COR-L47 (cell line): ENCODE data around the gene CDH15.
A peak's percentile ranks its signal among the peaks of the same experiment; 100 is the strongest.
"Not testable (repeated sequence)": the region's sequence is repeated elsewhere in the genome, so short reads cannot be mapped to it uniquely, and the experiment has no call there.

Experiments used
- DNase-seq: peaks from one replicate; lab custom pipeline; 2025; lab: John Stamatoyannopoulos, UW

Gene CDH15

DNA sequence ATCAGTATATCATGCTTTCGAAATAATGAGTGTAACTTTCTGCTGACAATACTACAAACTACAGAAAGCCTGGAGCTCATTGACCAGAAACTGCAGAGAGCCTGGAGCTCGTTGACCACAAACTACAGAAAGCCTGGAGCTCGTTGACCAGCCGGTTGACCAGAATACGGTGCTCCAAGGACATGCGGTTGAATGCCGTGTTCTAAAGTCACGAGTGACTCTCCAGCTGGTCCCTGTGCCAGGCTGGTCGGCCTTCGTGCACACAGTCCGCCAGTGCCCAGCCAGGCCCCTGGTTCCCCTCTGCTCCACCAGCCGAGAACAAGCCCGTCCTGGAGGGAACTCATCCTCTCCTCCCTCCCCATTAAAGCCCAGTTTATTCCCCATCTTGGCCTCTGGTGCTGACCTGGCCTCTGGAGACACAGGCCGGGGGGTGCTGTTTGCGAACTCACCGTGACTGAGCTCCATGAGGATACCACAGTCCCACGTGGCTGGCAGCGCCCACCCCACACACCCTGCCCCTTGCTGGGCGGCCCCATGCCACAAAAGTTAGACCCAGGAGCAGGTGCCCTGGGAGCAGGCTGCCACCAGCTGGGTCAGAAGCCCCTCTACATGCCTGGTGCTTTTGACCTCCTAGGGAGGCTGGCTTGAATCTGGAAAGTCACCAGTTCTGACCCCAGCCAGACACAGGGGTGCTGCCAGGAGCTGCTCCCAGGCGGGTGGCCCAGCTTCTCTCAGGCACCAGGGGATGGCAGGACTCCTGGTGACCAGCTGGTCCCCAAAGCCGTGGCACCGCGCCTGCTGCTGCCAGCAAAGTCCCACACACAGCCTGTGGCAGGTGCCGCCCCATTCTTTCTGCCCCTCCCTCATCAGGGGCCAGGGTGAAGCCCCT is 15.5 kb upstream of the CDH15 start:
- no peak for DNase-seq

- DNase-seq, result no peak
Measured at GRCh38 chr16:89156740-89157645, 14.6 kb upstream of the CDH15 start.

DNA sequence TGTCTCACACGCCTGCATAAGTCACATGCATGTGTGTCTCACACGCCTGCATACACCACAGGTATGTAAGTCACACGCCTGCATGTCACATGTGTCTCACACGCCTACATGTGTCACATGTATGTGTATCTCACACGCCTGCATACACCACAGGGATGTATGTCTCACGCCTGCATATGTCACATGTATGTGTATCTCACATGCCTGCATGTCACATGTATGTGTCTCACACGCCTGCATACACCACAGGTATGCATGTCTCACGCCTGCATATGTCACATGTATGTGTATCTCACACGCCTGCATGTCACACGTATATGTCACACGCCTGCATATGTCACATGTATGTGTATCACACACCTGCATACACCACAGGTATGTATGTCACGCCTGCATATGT is 13.8 kb upstream of the CDH15 start:
- DNase-seq, result no peak

DNA sequence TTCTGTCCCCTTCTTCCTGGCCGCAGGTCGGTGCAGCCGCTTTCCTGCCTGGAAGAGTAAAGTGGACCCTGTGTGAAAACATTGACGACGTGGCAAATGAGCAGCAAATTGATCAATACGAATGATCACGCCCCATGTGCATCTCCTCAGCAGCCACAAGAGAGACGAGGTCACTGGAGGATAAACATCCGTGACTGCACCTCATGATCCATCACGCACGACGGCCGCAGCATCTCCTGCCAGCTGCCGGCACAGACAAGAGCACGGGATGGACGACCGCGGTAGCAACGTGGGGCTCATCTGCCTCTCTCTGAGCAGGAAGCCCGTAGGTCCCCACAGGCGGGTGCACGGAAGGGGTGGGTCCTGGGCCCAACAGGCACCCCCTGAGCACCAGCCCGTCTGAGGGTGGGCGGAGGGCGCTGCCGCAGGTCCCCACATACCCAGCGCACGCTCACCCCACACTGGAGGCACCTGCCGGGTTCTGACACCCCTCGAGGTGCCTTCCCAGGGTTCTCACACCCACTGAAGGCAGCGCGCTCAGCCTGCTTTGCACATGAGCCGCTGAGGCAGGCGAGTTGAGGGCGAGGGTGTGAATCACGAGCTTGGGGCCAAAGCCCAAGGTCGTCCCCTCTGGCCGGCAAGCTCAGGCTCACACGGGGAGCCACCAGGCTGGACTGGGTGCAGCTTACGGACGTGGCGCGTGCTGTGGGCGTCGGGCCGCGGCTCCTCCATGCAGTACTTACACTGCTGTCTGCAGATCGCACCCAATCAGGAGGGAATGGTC is 12.3 kb upstream of the CDH15 start:
- DNase-seq, result no peak

GRCh38 chr16:89159850-89160354 is 11.6 kb upstream of the CDH15 start:
- no peak for DNase-seq

- DNase-seq, result no peak
Measured at GRCh38 chr16:89160977-89161701, 10.4 kb upstream of the CDH15 start.

DNA sequence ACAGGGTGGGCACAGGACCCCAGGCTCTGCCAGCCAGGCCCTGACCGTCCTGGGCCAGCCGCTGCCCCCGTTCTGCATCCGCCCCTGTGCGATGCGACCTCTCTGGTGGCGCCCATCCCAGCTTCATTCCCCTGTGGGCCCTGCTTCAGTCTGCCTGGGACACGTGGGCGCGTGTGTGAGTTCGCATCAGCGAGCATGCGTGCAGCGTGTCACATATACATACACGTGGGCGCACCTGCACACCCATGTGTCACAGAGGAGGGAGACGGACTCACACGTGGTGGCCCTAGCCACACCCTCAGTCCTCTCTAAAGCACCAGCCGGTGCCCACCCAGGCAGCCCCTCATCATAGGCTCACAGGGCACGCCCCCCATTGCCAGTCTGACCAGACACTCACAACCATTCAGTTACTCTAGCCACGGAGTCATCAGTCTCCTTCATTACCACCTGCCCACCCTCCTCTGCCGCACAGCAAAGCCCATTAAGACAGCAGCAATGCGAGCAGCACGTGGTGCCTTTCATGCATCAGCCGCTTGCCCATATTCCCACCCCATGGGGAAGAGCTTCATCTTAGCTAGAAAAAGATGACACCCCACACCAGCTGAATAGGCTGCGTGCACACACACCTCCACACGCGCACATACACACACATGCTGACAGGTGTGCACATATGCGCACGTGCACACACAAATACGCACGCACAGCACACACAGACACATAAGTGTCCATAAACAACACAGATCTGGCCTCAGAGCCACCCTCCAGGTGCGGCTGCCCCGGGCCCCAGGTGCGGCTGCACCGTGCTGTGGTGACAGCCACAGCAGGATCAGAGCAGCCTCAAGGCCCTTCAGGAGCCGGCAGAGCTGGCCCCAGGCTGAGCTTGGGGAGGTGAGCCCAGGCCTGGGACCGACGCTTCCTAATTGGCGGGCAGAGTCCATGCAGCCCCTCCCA is 9.5 kb upstream of the CDH15 start:
- DNase-seq, result no peak

DNA sequence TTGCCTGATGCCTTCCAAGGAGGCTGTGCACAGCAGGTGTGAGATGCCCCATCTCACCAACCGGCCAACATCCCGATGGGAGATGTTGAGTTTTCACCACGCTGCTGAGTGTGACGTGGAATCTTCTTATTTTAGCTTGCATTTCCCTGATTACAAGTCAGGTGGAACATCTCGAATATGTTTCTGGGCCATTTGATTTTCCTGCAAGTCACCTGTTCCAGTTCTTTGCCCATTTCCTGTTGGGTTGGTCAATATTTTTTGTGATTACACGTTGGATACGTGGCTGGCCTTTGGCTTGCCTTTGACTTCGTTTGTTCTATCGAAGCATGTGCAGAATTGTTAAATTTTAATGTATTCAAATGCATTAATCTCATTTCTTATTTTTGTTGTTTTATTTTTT is 8.3 kb upstream of the CDH15 start:
- no peak for DNase-seq

GRCh38 chr16:89164436-89164835 is 7.1 kb upstream of the CDH15 start:
- DNase-seq, result no peak

GRCh38 chr16:89164847-89165680 is 6.5 kb upstream of the CDH15 start:
- no peak for DNase-seq

GRCh38 chr16:89165681-89165979 is 5.9 kb upstream of the CDH15 start:
- not testable (repeated sequence) for DNase-seq

DNA sequence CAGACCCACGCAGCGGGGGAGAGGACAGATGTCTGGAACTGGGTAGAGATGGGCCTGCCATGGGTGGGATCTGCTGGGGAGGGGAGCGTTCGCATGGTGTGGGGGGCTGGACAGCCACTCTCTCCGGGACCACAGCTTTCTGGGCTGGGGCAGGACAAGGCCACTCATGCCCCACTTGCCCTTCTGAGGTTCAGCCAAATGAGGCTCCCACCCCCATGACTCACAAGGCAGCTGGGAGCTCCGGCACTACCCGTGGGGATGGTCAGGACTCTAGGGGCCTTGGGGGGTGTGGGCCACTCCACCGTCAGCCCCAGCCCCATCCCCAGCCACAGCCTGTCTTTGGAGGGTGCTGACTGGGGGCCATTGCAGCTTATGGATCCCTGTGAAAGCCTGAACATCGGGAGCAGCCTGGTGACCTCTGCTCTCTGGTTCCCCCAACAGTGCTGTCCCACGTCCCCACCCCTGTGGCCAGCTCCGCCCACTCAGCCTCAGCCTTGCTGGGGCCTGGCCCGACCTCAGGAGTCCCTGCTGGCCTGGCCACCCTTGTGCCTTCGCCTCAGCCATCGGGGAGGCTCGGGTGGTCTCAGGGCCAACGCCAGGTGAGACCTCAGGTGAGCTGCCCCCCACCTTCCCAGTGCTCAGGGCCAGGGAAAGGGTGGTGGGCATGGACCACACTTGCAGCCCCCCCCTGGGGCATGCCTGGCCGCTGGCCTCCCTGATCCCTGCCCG is 4.7 kb upstream of the CDH15 start:
- DNase-seq, result no peak

DNA sequence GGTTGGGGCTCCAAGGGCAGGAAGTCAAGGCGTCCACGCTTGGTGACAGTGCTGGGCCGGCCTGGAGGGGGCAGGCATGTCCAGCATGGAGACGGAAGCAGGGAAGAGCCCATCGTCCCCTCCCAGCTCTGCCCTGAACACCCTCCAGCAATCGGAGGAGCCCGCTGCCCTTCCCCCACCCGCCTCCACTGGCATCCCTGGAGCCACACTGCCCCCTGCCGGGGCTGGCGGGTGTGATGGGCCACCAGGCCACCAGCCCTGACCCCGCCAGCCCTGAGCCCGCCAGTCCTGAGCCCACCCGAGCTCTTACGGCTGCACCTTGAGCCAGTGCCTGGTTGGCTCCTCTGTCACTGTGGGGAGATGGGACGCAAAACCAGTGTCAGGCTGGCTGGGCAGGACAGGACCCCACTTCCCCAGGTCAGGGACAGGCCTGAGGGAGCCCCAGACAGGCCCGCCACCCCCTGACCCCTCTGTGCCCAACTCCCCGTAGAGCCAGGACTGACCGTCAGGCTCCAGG is 4.1 kb upstream of the CDH15 start:
- DNase-seq, result peak; percentile 65

GRCh38 chr16:89168381-89169189 is 3.0 kb upstream of the CDH15 start:
- DNase-seq, result no peak

GRCh38 chr16:89169778-89170177 is 1.8 kb upstream of the CDH15 start:
- DNase-seq, result no peak

GRCh38 chr16:89170346-89171215 is 967 bp upstream of the CDH15 start:
- peak; percentile 75 for DNase-seq

DNA sequence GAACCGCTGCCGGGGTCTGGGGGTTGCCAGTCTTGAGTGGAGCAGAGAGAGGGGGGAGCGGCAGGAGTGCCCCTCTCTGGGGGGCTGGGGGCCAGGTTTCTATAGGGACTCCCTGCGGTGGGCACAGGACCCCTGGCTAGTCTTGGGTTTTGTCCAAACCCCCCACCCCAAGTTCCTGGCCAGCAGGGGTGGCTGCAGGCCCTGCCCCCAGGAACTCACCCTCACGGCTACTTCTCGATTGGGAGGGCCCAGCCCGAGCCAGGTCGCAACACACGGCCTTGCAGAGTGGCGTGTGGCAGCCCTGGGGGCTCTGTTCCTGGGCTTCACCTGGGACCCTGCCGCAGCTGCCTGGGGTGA is 601 bp downstream of the CDH15 start:
- DNase-seq, result no peak
